ENCODE data around the gene LRRC51. TPM values are rescaled to one million over a fixed set of nuclear protein-coding genes. Genes with fewer than 3 reads are reported as not detected.
A peak's percentile ranks its signal among the peaks of the same experiment; 100 is the strongest.

Gene LRRC51
- total RNA-seq, 1 donor from 2014 or later: 14.8 TPM

DNA sequence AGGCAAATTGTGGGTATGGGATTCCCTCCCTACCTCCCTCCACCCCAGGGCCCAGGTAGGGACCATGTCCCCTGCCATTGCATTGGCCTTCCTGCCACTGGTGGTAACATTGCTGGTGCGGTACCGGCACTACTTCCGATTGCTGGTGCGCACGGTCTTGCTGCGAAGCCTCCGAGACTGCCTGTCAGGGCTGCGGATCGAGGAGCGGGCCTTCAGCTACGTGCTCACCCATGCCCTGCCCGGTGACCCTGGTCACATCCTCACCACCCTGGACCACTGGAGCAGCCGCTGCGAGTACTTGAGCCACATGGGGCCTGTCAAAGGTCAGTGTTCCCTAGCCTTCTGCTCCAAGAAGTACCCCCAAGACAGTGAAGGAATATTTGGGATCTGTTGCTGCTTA is 25.2 kb downstream of the LRRC51 start, which contains the start of gene TOMT:
Gene TOMT, plus strand, starts transcription at position 37 of the 400 bp plus-strand sequence. Its CDS starts 28 bp downstream, at position 65.
- Histone ChIP-seq H3K36me3 (peaks cover 25% of the 10 kb centered on the region), H3K9me3 (no peaks in the 10 kb centered on the region), H3K27ac (no peak within 1 kb of the TSS), H3K4me1 (peaks cover 25% of the 10 kb centered on the region), H3K4me3 (no peak within 1 kb of the TSS), H3K27me3 (ENCODE audit: low read depth) (no peaks in the 10 kb centered on the region)
- TF ChIP-seq, protein P1, sequence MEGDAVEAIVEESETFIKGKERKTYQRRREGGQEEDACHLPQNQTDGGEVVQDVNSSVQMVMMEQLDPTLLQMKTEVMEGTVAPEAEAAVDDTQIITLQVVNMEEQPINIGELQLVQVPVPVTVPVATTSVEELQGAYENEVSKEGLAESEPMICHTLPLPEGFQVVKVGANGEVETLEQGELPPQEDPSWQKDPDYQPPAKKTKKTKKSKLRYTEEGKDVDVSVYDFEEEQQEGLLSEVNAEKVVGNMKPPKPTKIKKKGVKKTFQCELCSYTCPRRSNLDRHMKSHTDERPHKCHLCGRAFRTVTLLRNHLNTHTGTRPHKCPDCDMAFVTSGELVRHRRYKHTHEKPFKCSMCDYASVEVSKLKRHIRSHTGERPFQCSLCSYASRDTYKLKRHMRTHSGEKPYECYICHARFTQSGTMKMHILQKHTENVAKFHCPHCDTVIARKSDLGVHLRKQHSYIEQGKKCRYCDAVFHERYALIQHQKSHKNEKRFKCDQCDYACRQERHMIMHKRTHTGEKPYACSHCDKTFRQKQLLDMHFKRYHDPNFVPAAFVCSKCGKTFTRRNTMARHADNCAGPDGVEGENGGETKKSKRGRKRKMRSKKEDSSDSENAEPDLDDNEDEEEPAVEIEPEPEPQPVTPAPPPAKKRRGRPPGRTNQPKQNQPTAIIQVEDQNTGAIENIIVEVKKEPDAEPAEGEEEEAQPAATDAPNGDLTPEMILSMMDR (IDR thresholded peaks at IDR 0.05): no peak
- ATAC-seq: no peak
- intact Hi-C loops (cut with DNase I): no loop called here
- DNase-seq: no peak

DNA sequence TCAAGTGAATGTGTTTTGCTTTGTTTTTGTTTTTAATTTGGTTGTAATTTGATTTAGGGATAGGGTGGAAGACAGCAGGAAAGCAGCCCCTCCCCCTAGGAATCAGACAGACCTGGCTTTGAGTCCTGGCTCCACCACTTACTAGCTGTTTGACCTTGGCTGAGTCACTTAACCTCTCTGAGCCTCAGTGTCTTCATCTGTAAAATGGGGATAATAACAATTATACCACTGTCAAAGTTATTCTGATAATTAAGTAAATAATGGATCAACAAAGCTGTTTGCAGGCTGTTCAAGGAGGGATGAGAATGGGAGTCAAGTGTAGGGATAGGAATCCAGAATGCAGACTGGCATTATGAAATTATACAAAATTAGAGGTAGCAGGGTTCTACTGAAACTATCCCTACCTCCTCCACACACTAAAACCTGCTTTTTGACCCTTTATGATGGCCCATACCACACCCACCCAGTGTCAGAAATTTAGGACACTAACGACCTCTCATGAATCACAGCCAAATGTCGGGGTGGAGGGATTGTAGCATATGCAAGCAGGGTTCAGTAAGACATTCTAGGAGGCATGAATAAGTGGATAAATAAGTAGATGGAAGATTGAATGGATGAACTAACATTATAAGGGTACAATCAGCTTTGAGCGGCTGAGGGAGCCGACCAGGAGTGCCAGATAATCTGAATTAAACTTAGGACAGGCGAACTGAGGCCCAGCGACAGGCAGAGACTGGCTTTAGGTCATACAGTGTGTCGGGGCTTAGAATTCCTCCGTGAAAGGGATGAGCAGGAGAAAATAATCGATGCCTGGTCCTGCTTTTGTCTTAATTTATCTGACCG is 30.9 kb downstream of the LRRC51 start:
- DNase-seq (no peak), ATAC-seq (no peak)
- H3K4me3 ChIP-seq: peak overlapping the region; percentile 65
- peaks cover 24% of the 10 kb centered on the region for H3K36me3 ChIP-seq
- no peaks in the 10 kb centered on the region for H3K27me3 ChIP-seq (ENCODE audit: low read depth)
- peak overlapping the region; percentile 97 for H3K27ac ChIP-seq
- intact Hi-C loops (cut with DNase I): no loop called here
- H3K4me1 ChIP-seq: peaks cover 15% of the 10 kb centered on the region
- H3K9me3 ChIP-seq: no peaks in the 10 kb centered on the region
- TF ChIP-seq, protein P1 (IDR thresholded peaks at IDR 0.05): no peak

- Histone ChIP-seq H3K36me3 (peaks cover 24% of the 10 kb centered on the region), H3K27ac (peak within 1 kb of the TSS; percentile 97), H3K27me3 (ENCODE audit: low read depth) (no peaks in the 10 kb centered on the region), H3K4me3 (peak within 1 kb of the TSS; percentile 65), H3K4me1 (peaks cover 15% of the 10 kb centered on the region), H3K9me3 (no peaks in the 10 kb centered on the region)
- DNase-seq (peak; percentile 99), ATAC-seq (peak; percentile 96 to 97)
- intact Hi-C loops (cut with DNase I): no loop called here
- TF ChIP-seq, protein P1 (IDR thresholded peaks at IDR 0.05): no peak
Observed at GRCh38 chr11:72112143-72112977, 31.7 kb downstream of the LRRC51 start, which contains the start of gene ANAPC15. TSS of gene ANAPC15 (minus strand) at chr11:72112695. CDS start at chr11:72111276, 1,419 bp downstream.

DNA sequence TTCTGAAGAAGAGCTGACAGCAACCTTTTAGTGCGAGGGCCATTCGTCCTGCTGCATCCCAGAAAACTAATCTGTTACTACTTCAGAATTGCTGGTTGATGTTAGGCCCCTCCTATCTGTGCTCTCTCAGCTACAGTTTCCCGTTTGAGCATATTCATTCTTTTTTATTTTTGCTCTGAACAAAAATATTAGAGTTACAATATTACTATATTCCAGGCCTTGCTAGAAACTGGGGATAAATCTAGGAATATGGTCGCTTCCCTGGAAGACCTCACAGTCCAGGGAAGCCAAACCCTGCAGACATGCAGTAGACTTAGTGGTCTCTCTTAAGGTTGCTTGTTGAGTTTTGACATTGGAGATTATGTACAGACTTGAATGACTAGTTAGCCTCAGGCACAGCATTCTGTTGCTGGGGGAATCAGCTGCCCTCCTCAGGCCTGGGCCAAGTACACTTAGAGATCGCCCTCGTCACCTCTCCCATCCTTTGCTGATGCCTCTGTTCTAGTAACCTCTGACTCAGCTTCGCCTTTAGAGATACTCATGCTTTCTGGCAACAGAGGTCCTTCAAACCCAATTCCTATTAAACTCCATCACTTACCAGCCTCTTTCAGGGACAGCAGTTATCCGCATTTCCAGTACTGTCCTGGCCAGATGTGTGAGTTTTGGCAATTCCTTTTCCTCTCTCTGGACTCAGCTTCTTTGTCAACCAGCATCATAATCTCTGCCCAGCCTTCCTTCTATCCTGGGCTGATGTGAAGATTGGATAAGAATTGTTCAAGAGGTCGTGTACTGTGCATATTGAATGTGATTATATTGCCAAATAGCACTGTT is 32.5 kb downstream of the LRRC51 start:
- H3K27ac ChIP-seq: peak overlapping the region; percentile 97
- peaks cover 20% of the 10 kb centered on the region for H3K36me3 ChIP-seq
- TF ChIP-seq, protein P1 (IDR thresholded peaks at IDR 0.05): no peak
- no peaks in the 10 kb centered on the region for H3K27me3 ChIP-seq (ENCODE audit: low read depth)
- intact Hi-C loops (cut with DNase I): no loop called here
- ATAC-seq: no peak
- H3K4me1 ChIP-seq: peaks cover 15% of the 10 kb centered on the region
- peak overlapping the region; percentile 65 for H3K4me3 ChIP-seq
- no peaks in the 10 kb centered on the region for H3K9me3 ChIP-seq
- no peak for DNase-seq

GRCh38 chr11:72114570-72114969 is 33.9 kb downstream of the LRRC51 start:
- ATAC-seq (no peak), DNase-seq (no peak)
- Histone ChIP-seq H3K4me3 (no peak overlapping the region), H3K27ac (no peak overlapping the region), H3K36me3 (peaks cover 10% of the 10 kb centered on the region), H3K9me3 (no peaks in the 10 kb centered on the region), H3K27me3 (ENCODE audit: low read depth) (no peaks in the 10 kb centered on the region), H3K4me1 (peaks cover 15% of the 10 kb centered on the region)
- intact Hi-C loops (cut with DNase I): no loop called here
- TF ChIP-seq, protein P1 (IDR thresholded peaks at IDR 0.05): no peak

All from lower lobe of right lung (tissue), 2 donors.